Muscle of leg (tissue), 11 donors: Measurements from ENCODE around the gene TMEM269. TPM values are rescaled to one million over a fixed set of nuclear protein-coding genes. Genes with fewer than 3 reads are reported as not detected.

Source experiments
- DNase-seq: peaks from one replicate; pipeline ENCODE4 v3.0.0; 2013
- H3K27ac ChIP-seq: one replicate; pipeline ENCODE4 v1.5.1; 2013; ENCODE audit warnings: mild to moderate bottlenecking, low read length, control low read depth
- H3K27me3 ChIP-seq: one replicate; pipeline ENCODE4 v1.6.1; 2013; ENCODE audit warnings: low read length; ENCODE audit not compliant: control insufficient read depth, insufficient read depth
- H3K36me3 ChIP-seq: one replicate; pipeline ENCODE4 v1.6.1; 2013; ENCODE audit warnings: low read length; ENCODE audit not compliant: control insufficient read depth, insufficient read depth
- H3K4me1 ChIP-seq: one replicate; pipeline ENCODE4 v1.6.1; 2013; ENCODE audit warnings: low read length; ENCODE audit not compliant: control insufficient read depth, insufficient read depth
- H3K4me3 ChIP-seq: one replicate; pipeline ENCODE4 v1.5.1; 2013; ENCODE audit warnings: low read length, control low read depth
- H3K9me3 ChIP-seq: replicated peaks from 2 replicates; pipeline ENCODE4 v1.6.1; 2013; ENCODE audit warnings: low read depth, low read length; ENCODE audit not compliant: control insufficient read depth
- WGBS: methylation state at CpG from one replicate; pipeline ENCODE4 v1.1.5; 2013; ENCODE audit warnings: missing lambda C conversion rate; ENCODE audit not compliant: insufficient coverage; 5-methylcytosine and 5-hydroxymethylcytosine counted together
- polyA plus RNA-seq, 8 donors: library from polyadenylated mRNA; unstranded; fragments of 120-200 nt; gene quantifications; one replicate each; pipeline versions ENCODE4 v1.2.1 to v1.2.3, GENCODE V29; 2013; ENCODE audit warnings: inconsistent platforms in 1 of 8, low replicate concordance in 1 of 8; ENCODE audit not compliant: insufficient read length in 8 of 8, insufficient read depth in 1 of 8
- total RNA-seq: library from RNA; stranded (reverse); fragments of 120-200 nt; gene quantifications from one replicate; pipeline ENCODE4 v1.2.4, GENCODE V29; 2013

Gene TMEM269
- total and polyA plus RNA-seq, 9 donors = 0.18 to 1.2 (median 0.80) TPM

DNA sequence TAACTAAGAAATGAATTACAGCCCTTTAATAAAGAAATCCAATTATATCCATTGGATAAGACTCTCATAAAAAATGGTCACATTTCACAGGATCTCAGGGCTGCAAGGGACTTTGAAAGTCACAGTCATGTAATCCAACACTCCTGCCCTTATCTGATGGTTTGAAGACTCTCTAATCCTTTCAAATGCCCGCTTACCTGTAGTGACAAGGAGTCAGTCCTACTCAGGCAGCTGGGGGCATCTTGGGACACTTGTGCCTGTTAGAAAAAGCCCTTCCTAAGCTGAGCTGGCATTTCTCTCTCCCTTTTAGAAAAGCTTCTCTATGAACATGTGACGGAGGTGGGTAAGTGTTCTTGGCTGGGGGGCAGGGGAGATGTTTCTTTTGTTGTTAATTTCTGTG, 50.6 kb downstream of the TMEM269 start:
- H3K27ac ChIP-seq = no peak overlapping the region
- peaks cover 9% of the 10 kb centered on the region for H3K36me3 ChIP-seq
- DNase-seq = no peak
- WGBS = no CpG with 5 or more reads among the region's 2 CpGs
- H3K4me1 ChIP-seq = peaks cover 7% of the 10 kb centered on the region
- no peaks in the 10 kb centered on the region for H3K27me3 ChIP-seq
- H3K4me3 ChIP-seq = no peak overlapping the region
- H3K9me3 ChIP-seq = no peaks in the 10 kb centered on the region

DNA sequence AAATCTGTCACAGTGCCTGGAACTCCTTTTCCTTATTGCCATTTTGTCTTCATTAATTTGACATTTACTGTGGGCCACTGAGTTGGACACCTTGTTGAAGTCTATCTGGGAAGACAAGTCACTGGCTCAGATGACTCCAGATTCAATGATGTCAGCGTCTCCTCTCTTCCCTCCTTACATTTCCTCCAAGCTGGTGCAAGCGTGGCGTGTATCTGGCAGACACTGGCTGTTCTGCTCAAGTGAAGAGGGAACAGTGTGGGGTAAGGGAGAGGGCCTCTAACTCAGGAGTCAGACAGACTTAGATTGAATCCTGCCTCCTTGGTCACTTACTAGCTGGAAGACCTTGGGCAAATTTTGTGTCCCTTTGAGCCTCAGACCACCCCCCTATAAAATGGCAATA, 52.9 kb downstream of the TMEM269 start:
- no peaks in the 10 kb centered on the region for H3K9me3 ChIP-seq
- H3K27me3 ChIP-seq = no peaks in the 10 kb centered on the region
- H3K36me3 ChIP-seq = peaks cover 7% of the 10 kb centered on the region
- H3K4me3 ChIP-seq = no peak overlapping the region
- no CpG with 5 or more reads among the region's 3 CpGs for WGBS
- peaks cover 3% of the 10 kb centered on the region for H3K4me1 ChIP-seq
- H3K27ac ChIP-seq = no peak overlapping the region
- peak; percentile 17 for DNase-seq

DNA sequence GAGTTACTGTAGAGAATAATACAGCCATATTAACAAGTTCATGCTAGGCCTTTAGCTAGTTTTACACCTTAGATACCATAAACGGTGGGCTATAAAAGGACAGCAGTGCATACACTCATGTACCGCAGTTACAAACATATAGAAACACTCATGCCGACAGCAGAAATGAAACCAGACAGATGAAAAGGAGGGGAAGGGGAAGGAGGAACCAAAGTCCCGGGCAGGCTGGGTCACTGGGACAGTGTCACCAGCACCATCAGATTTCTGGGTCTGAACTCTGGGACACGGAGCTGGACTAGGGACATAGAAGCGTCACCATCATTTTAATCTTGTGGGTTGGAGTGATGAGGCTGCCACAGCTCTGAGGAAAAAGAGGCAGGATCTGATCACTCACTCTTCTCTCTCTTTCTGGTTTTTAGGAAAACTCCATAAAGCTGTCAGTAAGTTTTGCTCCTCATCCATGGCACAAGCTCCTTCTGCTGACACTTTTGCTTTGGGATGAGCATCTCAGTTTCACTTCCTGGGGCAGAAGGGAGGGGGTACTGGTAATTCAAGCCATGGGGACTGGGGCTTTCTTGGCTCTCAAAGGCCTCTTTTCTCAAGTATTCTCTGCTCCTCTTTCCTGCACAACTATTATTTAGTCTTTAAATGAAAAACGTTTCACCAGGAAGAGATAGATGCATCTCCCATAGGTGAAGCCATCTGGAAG, 53.8 kb downstream of the TMEM269 start:
- peaks cover 9% of the 10 kb centered on the region for H3K36me3 ChIP-seq
- no peak overlapping the region for H3K4me3 ChIP-seq
- peak; percentile 16 for DNase-seq
- 70% methylated on average over 2 of the region's 7 CpGs for WGBS
- H3K27me3 ChIP-seq = no peaks in the 10 kb centered on the region
- no peaks in the 10 kb centered on the region for H3K4me1 ChIP-seq
- H3K9me3 ChIP-seq = no peaks in the 10 kb centered on the region
- no peak overlapping the region for H3K27ac ChIP-seq

DNA sequence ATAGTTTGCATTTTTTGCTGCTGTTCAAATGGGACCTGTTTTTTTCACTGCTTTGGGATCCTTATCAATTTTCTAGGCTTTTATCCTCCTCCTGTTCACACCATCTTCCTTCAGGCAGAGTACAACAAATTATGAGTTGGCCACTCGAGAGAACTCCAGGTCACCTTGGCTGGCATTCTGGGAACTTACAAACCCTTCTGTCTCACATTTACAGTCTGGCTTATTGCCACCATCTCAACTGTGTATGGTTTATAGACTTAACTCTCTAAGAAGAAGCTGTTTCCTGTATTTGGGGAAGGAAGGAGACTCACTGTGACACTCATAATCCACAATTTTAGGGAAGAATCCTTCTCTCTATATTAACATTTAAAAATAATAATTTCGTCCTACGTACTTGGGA, 56.2 kb downstream of the TMEM269 start:
- Histone ChIP-seq H3K27me3 (no peaks in the 10 kb centered on the region), H3K36me3 (peaks cover 9% of the 10 kb centered on the region), H3K4me3 (no peak overlapping the region), H3K27ac (no peak overlapping the region), H3K4me1 (peaks cover 2% of the 10 kb centered on the region), H3K9me3 (no peaks in the 10 kb centered on the region)
- no CpG with 5 or more reads among the region's 3 CpGs for WGBS
- no peak for DNase-seq

DNA sequence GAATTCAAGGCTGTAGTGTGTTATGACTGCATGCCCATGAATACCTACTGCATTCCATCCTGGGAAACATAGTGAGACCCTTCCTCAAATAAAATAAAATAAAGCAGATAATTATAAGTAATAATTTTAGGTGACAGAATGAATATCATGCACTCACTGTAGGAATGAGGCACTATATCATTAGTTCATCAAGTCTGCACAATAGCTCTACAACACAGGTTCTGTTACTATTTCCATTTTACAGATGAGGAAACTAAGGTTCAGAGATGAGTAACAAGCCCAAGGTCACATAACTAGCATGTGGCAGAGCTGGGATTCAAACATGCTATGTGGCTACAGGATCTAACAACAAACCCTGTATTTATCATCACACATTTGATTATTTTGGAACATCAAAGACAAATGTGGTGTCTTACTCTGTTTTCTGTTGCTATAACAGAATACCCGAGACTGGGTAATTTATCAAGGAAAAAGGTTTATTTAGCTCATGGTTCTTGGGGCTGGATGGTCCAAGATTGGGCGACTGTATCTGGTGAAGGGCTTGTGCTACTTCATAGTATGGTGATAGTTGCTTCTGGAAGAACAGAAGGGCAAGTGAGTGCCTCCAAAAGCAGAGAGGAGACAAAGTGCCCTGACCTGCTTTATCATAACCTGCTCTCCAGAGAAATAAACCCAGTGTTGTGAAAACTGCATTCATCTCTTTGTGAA, 56.8 kb downstream of the TMEM269 start:
- H3K9me3 ChIP-seq = no peaks in the 10 kb centered on the region
- H3K36me3 ChIP-seq = peaks cover 9% of the 10 kb centered on the region
- no peaks in the 10 kb centered on the region for H3K27me3 ChIP-seq
- DNase-seq = no peak
- H3K4me3 ChIP-seq = no peak overlapping the region
- no peak overlapping the region for H3K27ac ChIP-seq
- WGBS = 94% methylated on average over 2 of the region's 2 CpGs
- H3K4me1 ChIP-seq = peaks cover 2% of the 10 kb centered on the region

DNA sequence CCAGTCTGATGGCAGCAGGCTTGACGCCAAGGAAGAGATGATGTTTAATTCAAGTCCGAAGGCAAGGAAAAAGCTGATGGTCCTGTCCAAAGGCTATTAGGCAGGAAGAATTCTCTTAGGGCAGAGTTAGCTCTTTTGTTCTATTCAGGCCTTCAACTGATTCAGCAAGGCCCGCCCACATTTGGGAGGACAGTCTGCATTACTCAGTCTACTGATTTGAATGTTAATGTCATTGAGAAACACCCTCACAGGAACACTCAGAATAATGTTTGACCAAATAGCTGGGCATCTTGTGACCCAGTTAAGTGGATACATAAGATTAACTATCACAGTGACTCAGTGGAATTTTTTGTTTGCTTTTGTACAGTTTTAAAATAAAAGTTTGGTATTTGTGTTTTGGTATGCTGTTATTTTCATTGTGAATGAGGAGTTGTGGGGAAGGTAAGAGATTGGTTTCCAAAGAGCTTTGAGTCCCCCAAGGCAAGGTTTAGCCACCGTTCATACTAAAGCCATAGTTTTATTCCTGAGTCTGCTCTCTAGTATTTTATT, 59.9 kb downstream of the TMEM269 start:
- H3K27me3 ChIP-seq = no peaks in the 10 kb centered on the region
- H3K4me1 ChIP-seq = peaks cover 11% of the 10 kb centered on the region
- peaks cover 11% of the 10 kb centered on the region for H3K36me3 ChIP-seq
- 100% methylated on average over 2 of the region's 4 CpGs for WGBS
- no peak overlapping the region for H3K27ac ChIP-seq
- H3K9me3 ChIP-seq = no peaks in the 10 kb centered on the region
- DNase-seq = no peak
- H3K4me3 ChIP-seq = no peak overlapping the region

DNA sequence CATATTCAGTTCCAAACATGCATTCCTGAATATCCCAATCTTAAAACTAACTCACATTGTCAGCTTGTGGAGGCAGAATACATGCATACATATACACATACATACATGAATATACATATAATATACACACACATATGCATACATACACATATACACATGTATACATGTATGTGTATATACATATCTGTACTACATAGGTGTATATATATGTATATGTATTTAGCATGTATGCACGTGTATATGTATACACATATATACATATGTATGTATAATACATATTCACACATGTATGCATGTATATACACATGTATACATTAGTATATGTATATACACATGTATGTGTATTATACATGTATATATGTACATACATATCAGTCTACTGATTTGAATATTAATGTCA, 60.4 kb downstream of the TMEM269 start:
- Histone ChIP-seq H3K4me1 (peaks cover 11% of the 10 kb centered on the region), H3K27me3 (no peaks in the 10 kb centered on the region), H3K36me3 (peaks cover 14% of the 10 kb centered on the region), H3K9me3 (no peaks in the 10 kb centered on the region), H3K27ac (no peak overlapping the region), H3K4me3 (no peak overlapping the region)
- WGBS = no CpG with 5 or more reads among the region's 1 CpG
- no peak for DNase-seq

DNA sequence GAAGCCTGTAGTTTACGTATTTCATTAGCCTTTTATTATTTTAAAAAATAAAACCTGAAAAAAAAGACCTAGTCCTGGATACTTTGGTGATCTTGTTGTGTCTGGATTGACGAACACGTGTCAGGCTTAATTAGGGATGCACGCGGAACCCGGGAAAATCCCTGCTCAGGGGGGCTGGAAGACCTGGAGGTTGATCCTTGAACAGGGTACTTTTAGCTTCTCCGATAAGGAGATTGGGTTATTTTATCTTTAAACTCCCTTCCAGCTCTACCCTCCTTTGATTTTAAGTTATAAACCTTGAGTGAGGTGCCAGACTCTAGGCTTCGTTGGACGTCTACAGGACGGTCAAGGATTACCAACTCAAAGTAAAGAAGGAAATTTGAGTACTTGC, 61.1 kb downstream of the TMEM269 start:
- no peaks in the 10 kb centered on the region for H3K27me3 ChIP-seq
- WGBS = no CpG with 5 or more reads among the region's 10 CpGs
- H3K4me1 ChIP-seq = peaks cover 11% of the 10 kb centered on the region
- peak overlapping the region; percentile 85 for H3K4me3 ChIP-seq
- H3K27ac ChIP-seq = no peak overlapping the region
- peaks cover 19% of the 10 kb centered on the region for H3K36me3 ChIP-seq
- no peak for DNase-seq
- peaks cover 1% of the 10 kb centered on the region for H3K9me3 ChIP-seq

DNA sequence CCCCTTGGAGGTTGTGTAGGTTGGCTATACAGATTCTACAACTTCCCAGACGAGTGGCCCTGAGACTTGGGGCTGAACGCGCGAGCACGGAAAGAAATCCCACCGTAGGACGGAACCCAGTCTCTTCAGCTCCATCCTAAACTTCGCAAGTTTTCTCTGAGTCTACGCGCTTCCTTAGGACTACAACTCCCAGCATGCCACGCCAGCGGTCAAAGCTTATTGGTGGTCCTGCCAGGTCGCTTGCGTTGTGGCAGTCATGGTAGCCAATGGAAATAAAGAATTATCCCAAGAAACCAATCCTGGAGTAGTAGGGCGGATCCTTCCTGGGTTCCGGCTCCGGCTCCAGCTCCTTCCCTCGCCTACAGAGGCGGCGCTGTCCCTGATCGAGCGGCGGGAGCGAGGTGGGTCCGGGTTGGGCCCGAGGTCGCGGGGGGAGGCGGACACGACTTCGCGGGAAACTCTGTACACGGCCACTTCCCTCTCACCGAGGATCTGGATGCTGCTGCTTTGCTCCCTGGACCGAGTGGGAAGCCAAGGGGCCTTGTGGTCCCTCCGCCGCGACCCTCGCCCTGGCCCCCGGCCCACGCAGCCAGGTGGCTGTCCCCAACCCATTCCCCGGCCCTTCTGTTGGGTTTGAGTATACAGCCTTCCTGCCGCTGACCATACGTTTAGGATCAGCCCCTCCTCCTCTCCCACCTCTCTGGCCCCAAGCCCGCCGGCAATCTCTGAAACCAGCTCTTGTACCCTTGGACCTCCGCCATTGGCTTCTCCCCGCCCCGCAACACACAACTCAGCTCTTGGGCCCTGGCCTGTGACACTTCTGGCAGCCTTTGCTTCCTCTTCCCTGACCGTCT, 61.7 kb downstream of the TMEM269 start, which contains the start of gene ZNF691:
TSS of gene ZNF691 (plus strand) at position 357 of the 854 bp plus-strand sequence. CDS start 3,046 bp downstream, outside the sequence.
- 0% methylated on average over 45 of the region's 50 CpGs for WGBS
- Histone ChIP-seq H3K4me3 (peak within 1 kb of the TSS; percentile 85), H3K36me3 (peaks cover 26% of the 10 kb centered on the region), H3K27me3 (no peaks in the 10 kb centered on the region), H3K4me1 (peaks cover 11% of the 10 kb centered on the region), H3K27ac (peak within 1 kb of the TSS; percentile 77), H3K9me3 (peaks cover 4% of the 10 kb centered on the region)
- DNase-seq = peak; percentile 99
